K562 (cell line): Measurements from ENCODE around the gene NUP160. TPM values are rescaled to one million over a fixed set of nuclear protein-coding genes. Genes with fewer than 3 reads are reported as not detected.

Experiments
- BCLAF1 ChIP-seq, 2 experiments: fragments of 450-650 bp in 1 of 2; IDR thresholded peaks; 2 replicates each; pipeline ENCODE4 v1.6.1; 2011 to 2017; ENCODE audit warnings: low read depth in 2 of 2, antibody characterized with exemption in 1 of 2, borderline replicate concordance in 1 of 2, low read length in 1 of 2, mild to moderate bottlenecking in 1 of 2, mixed read lengths in 1 of 2; ENCODE audit not compliant: control insufficient read depth in 1 of 2
- CCAR2 ChIP-seq: fragments of 200-400 bp; formaldehyde crosslinking; IDR thresholded peaks from 2 replicates; pipeline ENCODE4 v1.6.1; 2017; ENCODE audit warnings: mild to moderate bottlenecking, low read depth, low read length
- CHD4 ChIP-seq: fragments of 200-600 bp; sonication (generic); IDR thresholded peaks from 3 replicates; pipeline ENCODE4 v1.6.1; 2012; ENCODE audit warnings: low read depth, mild to moderate bottlenecking, mixed read lengths, low read length, inconsistent platforms; ENCODE audit not compliant: insufficient read depth, insufficient replicate concordance, poor library complexity, severe bottlenecking
- CREB3 ChIP-seq: fragments of 450-650 bp; conservative IDR thresholded peaks from 2 replicates; pipeline ENCODE4 v1.6.1; 2016; ENCODE audit warnings: missing genetic modification characterization, low read depth, mild to moderate bottlenecking, missing compliant biosample characterization, moderate library complexity
- CTBP1 ChIP-seq: fragments of 450-650 bp; IDR thresholded peaks from 2 replicates; pipeline ENCODE4 v1.6.1; 2016; ENCODE audit warnings: borderline replicate concordance
- ETV5 ChIP-seq: sonication (generic); formaldehyde crosslinking; IDR thresholded peaks from 2 replicates; pipeline ENCODE4 v1.4.0; 2020; ENCODE audit warnings: low read depth, mild to moderate bottlenecking, missing genetic modification reagents
- EZH2 ChIP-seq: IDR thresholded peaks from 2 replicates; pipeline ENCODE4 v1.6.1; 2012; ENCODE audit warnings: low read depth, mild to moderate bottlenecking, inconsistent platforms, low read length, borderline replicate concordance
- FOXJ2 ChIP-seq: fragments of 200-800 bp; sonication (Bioruptor generic); IDR thresholded peaks from 2 replicates; pipeline ENCODE4 v1.6.1; 2016; ENCODE audit warnings: missing genetic modification characterization, missing compliant biosample characterization
- GTF2B ChIP-seq: IDR thresholded peaks from 2 replicates; pipeline ENCODE4 v1.6.1; 2011; ENCODE audit not compliant: insufficient read length; ENCODE audit errors: extremely low read depth
- HIVEP1 ChIP-seq: fragments of 250-450 bp; sonication (Bioruptor Pico); IDR thresholded peaks from 2 replicates; pipeline ENCODE4 v1.4.0; 2020; ENCODE audit warnings: mild to moderate bottlenecking
- L3MBTL2 ChIP-seq: fragments of 450-650 bp; IDR thresholded peaks from 2 replicates; pipeline ENCODE4 v1.6.1; 2016; ENCODE audit warnings: mild to moderate bottlenecking, moderate library complexity
- MAZ ChIP-seq, 2 experiments: fragments of 450-650 bp in 1 of 2; sonication (generic) in 1 of 2; formaldehyde crosslinking; IDR thresholded peaks in 1 of 2; conservative IDR thresholded peaks in 1 of 2; 2 replicates each; pipeline versions ENCODE4 v1.4.0 to v1.5.0; 2020; ENCODE audit warnings: mild to moderate bottlenecking in 1 of 2, missing genetic modification reagents in 1 of 2
- MTA2 ChIP-seq: fragments of 450-650 bp; IDR thresholded peaks from 2 replicates; pipeline ENCODE4 v1.6.1; 2016; ENCODE audit warnings: low read depth
- NCOR1 ChIP-seq: fragments of 450-650 bp; IDR thresholded peaks from 2 replicates; pipeline ENCODE4 v1.6.1; 2016; ENCODE audit warnings: mild to moderate bottlenecking, moderate library complexity
- POLR2A ChIP-seq: fragments of 450-650 bp; conservative IDR thresholded peaks from 2 replicates; pipeline ENCODE4 v1.6.1; 2016
- RBM39 ChIP-seq: fragments of 200-400 bp; formaldehyde crosslinking; optimal IDR thresholded peaks from 2 replicates; pipeline ENCODE3; 2018; ENCODE audit warnings: low read depth, low read length
- SAFB ChIP-seq: fragments of 200-400 bp; formaldehyde crosslinking; IDR thresholded peaks from 2 replicates; pipeline ENCODE4 v1.6.1; 2017; ENCODE audit warnings: low read depth, low read length, borderline replicate concordance
- SIRT6 ChIP-seq: IDR thresholded peaks from one replicate; pipeline ENCODE4 v1.6.1; 2012; ENCODE audit warnings: low read depth, mild to moderate bottlenecking, control low read depth, inconsistent platforms, low read length, moderate library complexity
- SMAD2 ChIP-seq: fragments of 150-350 bp; IDR thresholded peaks from 2 replicates; pipeline ENCODE4 v1.6.1; 2014; ENCODE audit warnings: low read depth, mild to moderate bottlenecking, low read length
- TCF15 ChIP-seq: fragments of 250-450 bp; sonication (Bioruptor Pico); IDR thresholded peaks from 2 replicates; pipeline ENCODE4 v1.8.0; 2022; ENCODE audit warnings: moderate library complexity, mild to moderate bottlenecking, inconsistent platforms
- TCF3 ChIP-seq: sonication (generic); formaldehyde crosslinking; IDR thresholded peaks from 2 replicates; pipeline ENCODE4 v1.4.0; 2020; ENCODE audit warnings: mild to moderate bottlenecking, missing genetic modification reagents
- ZNF444 ChIP-seq: fragments of 250-450 bp; sonication (Bioruptor Pico); IDR thresholded peaks from 2 replicates; pipeline ENCODE4 v1.4.0; 2020; ENCODE audit warnings: mild to moderate bottlenecking, moderate library complexity
- ZNF695 ChIP-seq: fragments of 450-650 bp; formaldehyde crosslinking; IDR thresholded peaks from 2 replicates; pipeline ENCODE4 v1.4.0; 2020; ENCODE audit warnings: mild to moderate bottlenecking, moderate library complexity
- ZNF699 ChIP-seq: fragments of 250-450 bp; sonication (Bioruptor Pico); IDR thresholded peaks from 2 replicates; pipeline ENCODE4 v1.8.0; 2021; ENCODE audit warnings: mild to moderate bottlenecking, moderate library complexity; ENCODE audit not compliant: insufficient replicate concordance
- polyA plus RNA-seq, 8 experiments: library from polyadenylated mRNA; depleted of rRNA in 4 of 8; stranded (reverse) in 5 of 8; unstranded in 3 of 8; fragments of >200 nt; fragmentation: Nextera tagmentation in 2 of 8; fragmentation: Illumina TruSeq in 1 of 8; extraction: Ambion mirVana in 2 of 8; extraction: Trizol in 1 of 8; gene quantifications; 2 replicates each; pipeline versions ENCODE4 v1.2.1 to v1.2.3, GENCODE V29; 2011 to 2014; ENCODE audit warnings: inconsistent platforms in 1 of 8, missing spikeins in 1 of 8
- total RNA-seq, 7 experiments: library from RNA; depleted of rRNA in 6 of 7; stranded (reverse); fragments of >200 nt in 6 of 7; fragmentation: Illumina TruSeq in 2 of 7; extraction: Trizol in 2 of 7; gene quantifications; 2 replicates each; pipeline versions ENCODE4 v1.2.1 to v1.2.3, GENCODE V29; 2011 to 2021; ENCODE audit warnings: low replicate concordance in 1 of 7

NUP160 gene
- total and polyA plus RNA-seq, 9 of the 15 experiments (the other 6 are each of a cell fraction or from before 2014, with no cell fraction given) = 41.5 to 112 (median 65.0) TPM

- TF ChIP-seq RBM39 (no peak), TCF15 (CRISPR knock-in tag) (no peak), GTF2B (no peak), CCAR2 (no peak), MTA2 (no peak), FOXJ2 (tag) (no peak), SMAD2 (no peak), SAFB (no peak), CHD4 (no peak), CREB3 (tag) (no peak), HIVEP1 (CRISPR knock-in tag) (no peak), POLR2A (peak; percentile 96), ZNF695 (CRISPR knock-in tag) (no peak), SIRT6 (no peak), L3MBTL2 (peak; percentile 72), MAZ (CRISPR knock-in tag; conservative IDR thresholded peaks at IDR 0.05 in 1 of 2, IDR thresholded peaks at IDR 0.05 in 1 of 2) (peak; percentile 84 to 91), CTBP1 (peak; percentile 72), BCLAF1 (IDR thresholded peaks at IDR 0.05; ENCODE audit: borderline replicate concordance in 1 of 2, control insufficient read depth in 1 of 2, low read depth in 2 of 2, low read length in 1 of 2) (no peak), NCOR1 (peak; percentile 12; the same call in 1 of the 2 replicates), ZNF444 (CRISPR knock-in tag) (no peak), EZH2 (no peak), ETV5 (CRISPR knock-in tag) (peak; percentile 79), TCF3 (no peak; the same call in 1 of the 2 replicates), ZNF699 (CRISPR knock-in tag) (no peak)
Observed at GRCh38 chr11:47847892-47848699, at the start of gene NUP160 (continued).
